ENCODE data around the gene C1R.

GRCh38 chr12:7116916-7117315 lies 24.7 kb upstream of the C1R start:
- TF ChIP-seq, protein P1, sequence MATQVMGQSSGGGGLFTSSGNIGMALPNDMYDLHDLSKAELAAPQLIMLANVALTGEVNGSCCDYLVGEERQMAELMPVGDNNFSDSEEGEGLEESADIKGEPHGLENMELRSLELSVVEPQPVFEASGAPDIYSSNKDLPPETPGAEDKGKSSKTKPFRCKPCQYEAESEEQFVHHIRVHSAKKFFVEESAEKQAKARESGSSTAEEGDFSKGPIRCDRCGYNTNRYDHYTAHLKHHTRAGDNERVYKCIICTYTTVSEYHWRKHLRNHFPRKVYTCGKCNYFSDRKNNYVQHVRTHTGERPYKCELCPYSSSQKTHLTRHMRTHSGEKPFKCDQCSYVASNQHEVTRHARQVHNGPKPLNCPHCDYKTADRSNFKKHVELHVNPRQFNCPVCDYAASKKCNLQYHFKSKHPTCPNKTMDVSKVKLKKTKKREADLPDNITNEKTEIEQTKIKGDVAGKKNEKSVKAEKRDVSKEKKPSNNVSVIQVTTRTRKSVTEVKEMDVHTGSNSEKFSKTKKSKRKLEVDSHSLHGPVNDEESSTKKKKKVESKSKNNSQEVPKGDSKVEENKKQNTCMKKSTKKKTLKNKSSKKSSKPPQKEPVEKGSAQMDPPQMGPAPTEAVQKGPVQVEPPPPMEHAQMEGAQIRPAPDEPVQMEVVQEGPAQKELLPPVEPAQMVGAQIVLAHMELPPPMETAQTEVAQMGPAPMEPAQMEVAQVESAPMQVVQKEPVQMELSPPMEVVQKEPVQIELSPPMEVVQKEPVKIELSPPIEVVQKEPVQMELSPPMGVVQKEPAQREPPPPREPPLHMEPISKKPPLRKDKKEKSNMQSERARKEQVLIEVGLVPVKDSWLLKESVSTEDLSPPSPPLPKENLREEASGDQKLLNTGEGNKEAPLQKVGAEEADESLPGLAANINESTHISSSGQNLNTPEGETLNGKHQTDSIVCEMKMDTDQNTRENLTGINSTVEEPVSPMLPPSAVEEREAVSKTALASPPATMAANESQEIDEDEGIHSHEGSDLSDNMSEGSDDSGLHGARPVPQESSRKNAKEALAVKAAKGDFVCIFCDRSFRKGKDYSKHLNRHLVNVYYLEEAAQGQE (IDR thresholded peaks at IDR 0.05; ENCODE audit: insufficient read depth in 1 of 2, low read depth in 2 of 2, low read length in 2 of 2) = no peak
- no peak for TF ChIP-seq POLR2AphosphoS5 (IDR thresholded peaks at IDR 0.05; ENCODE audit: low read depth, low read length)
- no peak for TF ChIP-seq TAF1 (IDR thresholded peaks at IDR 0.05; ENCODE audit: borderline replicate concordance, insufficient read depth, low read length)

Data from PFSK-1 (cell line).